HEK293 (cell line): ENCODE results near the gene GPR17.

Source experiments
- BCL11A ChIP-seq: fragments of 450-650 bp; formaldehyde crosslinking; IDR thresholded peaks from 2 replicates; pipeline ENCODE4 v1.5.1; 2016; ENCODE audit warnings: low read depth, missing biosample characterization, missing genetic modification characterization
- CTCF ChIP-seq: fragments of 450-650 bp; formaldehyde crosslinking; IDR thresholded peaks from 2 replicates; pipeline ENCODE4 v1.5.1; 2016; ENCODE audit warnings: missing biosample characterization, missing genetic modification characterization
- KLF10 ChIP-seq: fragments of 450-650 bp; IDR thresholded peaks from 2 replicates; pipeline ENCODE4 v1.5.1; 2018; ENCODE audit warnings: missing biosample characterization, mild to moderate bottlenecking, missing genetic modification characterization
- YY1 ChIP-seq: fragments of 450-650 bp; formaldehyde crosslinking; IDR thresholded peaks from 2 replicates; pipeline ENCODE4 v1.5.1; 2018; ENCODE audit warnings: missing biosample characterization, missing genetic modification characterization
- ZBTB1 ChIP-seq: fragments of 450-650 bp; formaldehyde crosslinking; IDR thresholded peaks from 2 replicates; pipeline ENCODE4 v1.5.1; 2016; ENCODE audit warnings: missing biosample characterization, missing genetic modification characterization
- ZBTB11 ChIP-seq: fragments of 450-650 bp; formaldehyde crosslinking; conservative IDR thresholded peaks from 2 replicates; pipeline ENCODE4 v1.5.1; 2016; ENCODE audit warnings: low read depth, missing biosample characterization, missing genetic modification characterization
- ZEB2 ChIP-seq: fragments of 450-650 bp; formaldehyde crosslinking; IDR thresholded peaks from 2 replicates; pipeline ENCODE4 v1.5.1; 2016; ENCODE audit warnings: missing biosample characterization, missing genetic modification characterization
- ZNF114 ChIP-seq: fragments of 450-650 bp; formaldehyde crosslinking; IDR thresholded peaks from 2 replicates; pipeline ENCODE4 v1.5.0; 2017; ENCODE audit warnings: missing biosample characterization, missing genetic modification characterization
- ZNF19 ChIP-seq: fragments of 450-650 bp; formaldehyde crosslinking; IDR thresholded peaks from 2 replicates; pipeline ENCODE4; 2016; ENCODE audit warnings: missing biosample characterization, missing genetic modification characterization, low read depth
- ZNF362 ChIP-seq: fragments of 450-650 bp; formaldehyde crosslinking; IDR thresholded peaks from 2 replicates; pipeline ENCODE4 v1.5.1; 2016; ENCODE audit warnings: missing biosample characterization, missing genetic modification characterization
- ZNF76 ChIP-seq: fragments of 450-650 bp; formaldehyde crosslinking; IDR thresholded peaks from 2 replicates; pipeline ENCODE4; 2016; ENCODE audit warnings: low read depth, missing biosample characterization, missing genetic modification characterization, borderline replicate concordance
- ZNF768 ChIP-seq: fragments of 450-650 bp; formaldehyde crosslinking; IDR thresholded peaks from 2 replicates; pipeline ENCODE4 v1.5.1; 2018; ENCODE audit warnings: missing biosample characterization, mild to moderate bottlenecking, missing genetic modification characterization
- TF ChIP-seq, protein P1 (sequence below): fragments of 450-650 bp; formaldehyde crosslinking; IDR thresholded peaks from 2 replicates; pipeline ENCODE4 v1.5.1; 2016; ENCODE audit warnings: missing biosample characterization, missing genetic modification characterization
- TF ChIP-seq, protein P2 (sequence below): fragments of 450-650 bp; formaldehyde crosslinking; IDR thresholded peaks from 2 replicates; pipeline ENCODE4 v1.5.1; 2016; ENCODE audit warnings: missing biosample characterization, missing genetic modification characterization

DNA sequence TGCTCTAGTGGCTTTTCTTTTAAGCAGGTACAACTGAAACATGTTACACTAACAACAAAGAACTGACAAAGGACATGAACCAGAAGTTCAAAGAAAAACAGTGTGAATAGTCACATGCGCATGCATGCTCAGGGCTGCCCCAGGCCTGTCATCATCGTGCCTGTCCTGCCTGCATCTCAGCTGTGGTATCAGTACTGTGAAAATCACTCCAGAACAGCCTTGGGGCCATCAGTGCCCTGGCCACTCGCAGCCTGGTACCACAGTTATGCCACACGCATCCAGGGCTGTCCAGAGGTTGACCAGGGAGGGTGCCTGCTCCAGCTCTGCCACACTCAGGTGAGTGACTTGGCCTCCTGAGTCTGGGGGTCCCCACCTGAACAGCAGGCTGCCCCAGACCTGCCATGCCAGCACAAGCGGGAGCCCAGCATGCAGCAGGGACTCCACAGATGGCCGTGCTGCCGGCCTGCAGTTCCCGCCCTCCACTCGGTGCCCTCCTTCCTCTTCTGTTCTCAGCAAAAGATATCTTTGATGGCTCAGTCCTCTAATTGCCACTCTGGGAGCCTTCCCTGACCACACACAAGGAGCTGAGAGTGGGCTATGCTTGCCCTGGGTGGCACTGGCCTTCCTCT lies 17.1 kb downstream of the GPR17 start:
- TF ChIP-seq ZEB2 (tag by site-specific recombination) (no peak), ZBTB11 (no peak), KLF10 (no peak), ZNF19 (tag by site-specific recombination) (no peak), CTCF (tag by site-specific recombination) (no peak), ZNF362 (no peak), ZNF76 (no peak), BCL11A (tag by site-specific recombination) (no peak), YY1 (no peak), ZNF768 (tag by site-specific recombination) (no peak), ZNF114 (tag by site-specific recombination) (no peak), ZBTB1 (tag by site-specific recombination) (no peak)
- TF ChIP-seq, protein P1, sequence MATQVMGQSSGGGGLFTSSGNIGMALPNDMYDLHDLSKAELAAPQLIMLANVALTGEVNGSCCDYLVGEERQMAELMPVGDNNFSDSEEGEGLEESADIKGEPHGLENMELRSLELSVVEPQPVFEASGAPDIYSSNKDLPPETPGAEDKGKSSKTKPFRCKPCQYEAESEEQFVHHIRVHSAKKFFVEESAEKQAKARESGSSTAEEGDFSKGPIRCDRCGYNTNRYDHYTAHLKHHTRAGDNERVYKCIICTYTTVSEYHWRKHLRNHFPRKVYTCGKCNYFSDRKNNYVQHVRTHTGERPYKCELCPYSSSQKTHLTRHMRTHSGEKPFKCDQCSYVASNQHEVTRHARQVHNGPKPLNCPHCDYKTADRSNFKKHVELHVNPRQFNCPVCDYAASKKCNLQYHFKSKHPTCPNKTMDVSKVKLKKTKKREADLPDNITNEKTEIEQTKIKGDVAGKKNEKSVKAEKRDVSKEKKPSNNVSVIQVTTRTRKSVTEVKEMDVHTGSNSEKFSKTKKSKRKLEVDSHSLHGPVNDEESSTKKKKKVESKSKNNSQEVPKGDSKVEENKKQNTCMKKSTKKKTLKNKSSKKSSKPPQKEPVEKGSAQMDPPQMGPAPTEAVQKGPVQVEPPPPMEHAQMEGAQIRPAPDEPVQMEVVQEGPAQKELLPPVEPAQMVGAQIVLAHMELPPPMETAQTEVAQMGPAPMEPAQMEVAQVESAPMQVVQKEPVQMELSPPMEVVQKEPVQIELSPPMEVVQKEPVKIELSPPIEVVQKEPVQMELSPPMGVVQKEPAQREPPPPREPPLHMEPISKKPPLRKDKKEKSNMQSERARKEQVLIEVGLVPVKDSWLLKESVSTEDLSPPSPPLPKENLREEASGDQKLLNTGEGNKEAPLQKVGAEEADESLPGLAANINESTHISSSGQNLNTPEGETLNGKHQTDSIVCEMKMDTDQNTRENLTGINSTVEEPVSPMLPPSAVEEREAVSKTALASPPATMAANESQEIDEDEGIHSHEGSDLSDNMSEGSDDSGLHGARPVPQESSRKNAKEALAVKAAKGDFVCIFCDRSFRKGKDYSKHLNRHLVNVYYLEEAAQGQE (tag by site-specific recombination): no peak
- TF ChIP-seq, protein P2, sequence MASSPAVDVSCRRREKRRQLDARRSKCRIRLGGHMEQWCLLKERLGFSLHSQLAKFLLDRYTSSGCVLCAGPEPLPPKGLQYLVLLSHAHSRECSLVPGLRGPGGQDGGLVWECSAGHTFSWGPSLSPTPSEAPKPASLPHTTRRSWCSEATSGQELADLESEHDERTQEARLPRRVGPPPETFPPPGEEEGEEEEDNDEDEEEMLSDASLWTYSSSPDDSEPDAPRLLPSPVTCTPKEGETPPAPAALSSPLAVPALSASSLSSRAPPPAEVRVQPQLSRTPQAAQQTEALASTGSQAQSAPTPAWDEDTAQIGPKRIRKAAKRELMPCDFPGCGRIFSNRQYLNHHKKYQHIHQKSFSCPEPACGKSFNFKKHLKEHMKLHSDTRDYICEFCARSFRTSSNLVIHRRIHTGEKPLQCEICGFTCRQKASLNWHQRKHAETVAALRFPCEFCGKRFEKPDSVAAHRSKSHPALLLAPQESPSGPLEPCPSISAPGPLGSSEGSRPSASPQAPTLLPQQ (tag by site-specific recombination): no peak
